ENCODE measurements around the gene VGF. TPM values are rescaled to one million over a fixed set of nuclear protein-coding genes. Genes with fewer than 3 reads are reported as not detected.

Gene VGF
- total and polyA plus RNA-seq, 2 donors (not counting 3 experiments of a cell fraction or from before 2014, with no cell fraction given) = 0.03 TPM; not detected in 1

DNA sequence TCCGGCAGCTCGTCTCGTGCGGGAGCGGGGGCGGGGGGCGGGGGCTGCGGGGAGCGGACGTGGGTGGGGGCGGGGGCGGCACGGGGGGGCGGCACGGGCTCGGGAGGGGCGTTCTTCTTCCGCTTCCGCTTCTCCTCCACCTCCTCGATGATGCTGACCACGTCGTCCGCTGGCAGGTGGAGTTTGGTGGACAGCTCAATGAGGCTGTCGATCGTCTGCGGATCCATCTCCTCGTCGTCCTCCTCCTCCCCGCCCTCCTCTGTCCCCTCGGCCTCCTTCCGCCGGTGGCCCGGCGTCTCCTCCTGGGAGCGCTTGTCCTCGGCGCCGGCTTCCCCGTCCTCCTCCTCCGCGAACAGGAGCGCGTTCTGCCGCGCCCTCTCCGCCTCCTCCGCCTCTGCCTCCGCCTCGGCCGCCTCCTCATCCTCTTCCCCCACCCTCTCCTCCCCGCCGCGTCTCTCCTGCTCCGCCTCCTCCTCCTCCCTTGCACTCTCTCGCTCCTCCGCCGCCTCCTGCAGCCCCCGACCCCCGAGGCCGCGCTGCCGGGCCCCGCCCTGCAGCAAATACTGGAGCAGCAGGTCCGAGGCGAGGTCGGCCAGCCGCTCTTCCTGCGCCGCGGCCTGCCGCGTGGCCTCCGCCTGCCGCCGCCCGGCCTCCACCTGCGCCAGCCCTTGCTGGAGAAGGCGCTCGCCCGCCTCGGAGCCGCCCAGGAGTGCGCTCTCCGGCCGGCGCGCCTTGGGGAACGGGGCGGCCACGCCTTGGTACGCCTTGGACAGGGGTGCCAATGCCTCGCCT is 1.9 kb downstream of the VGF start:
- intact Hi-C loops (cut with micrococcal nuclease) = loop anchor here (10.0 kb wide), 1 partner anchor 269 kb away; the partner anchor contains the start of gene ACHE
- H3K79me2 ChIP-seq (ENCODE audit: control insufficient read depth, insufficient read depth, low read length) = no peaks in the 10 kb centered on the region
- BruUV-seq (replicated peaks) = no TSS peak
- no peak for TF ChIP-seq POLR2A (IDR thresholded peaks at IDR 0.05; ENCODE audit: low read depth, low read length)
- no peak for TF ChIP-seq MYC (IDR thresholded peaks at IDR 0.05; ENCODE audit: low read depth, low read length)
- TF ChIP-seq POLR2AphosphoS5 (IDR thresholded peaks at IDR 0.05; ENCODE audit: insufficient read depth, low read depth, low read length) = no peak
- peak; percentile 89 for TF ChIP-seq EZH2 (IDR thresholded peaks at IDR 0.05; ENCODE audit: borderline replicate concordance, low read depth, low read length, severe bottlenecking)
- TF ChIP-seq JUN (IDR thresholded peaks at IDR 0.05; ENCODE audit: borderline replicate concordance, insufficient read depth, insufficient read length, low read depth) = no peak
- no peak for TF ChIP-seq FOS (IDR thresholded peaks at IDR 0.05; ENCODE audit: borderline replicate concordance, insufficient read depth, low read length)
- TF ChIP-seq MAX (IDR thresholded peaks at IDR 0.05; ENCODE audit: insufficient read depth, insufficient read length) = no peak
- H3K27me3 ChIP-seq (ENCODE audit: control insufficient read depth in 2 of 2, insufficient read depth in 2 of 2, low read length in 2 of 2) = peaks cover 37 to 45% of the 10 kb centered on the region in 2 experiments
- dilution Hi-C loops (cut with MboI; ENCODE audit: extremely low pct_ligation_motif_present, low sequenced_read_pairs) = no loop called here
- FAIRE-seq = no peak
- no peaks in the 10 kb centered on the region for H4K20me1 ChIP-seq (replicated peaks; ENCODE audit: control insufficient read depth, extremely low read depth, insufficient read depth, low read length)
- no peak overlapping the region for H3K4me3 ChIP-seq (replicated peaks in 1 of 3; ENCODE audit: insufficient read depth in 1 of 3, low read depth in 1 of 3, low read length in 3 of 3)
- no peaks in the 10 kb centered on the region for H3K9me1 ChIP-seq (replicated peaks; ENCODE audit: control insufficient read depth, extremely low read depth, insufficient read depth, low read length)
- no peak overlapping the region for H3K4me2 ChIP-seq (ENCODE audit: insufficient read depth, low read length)
- POLR2A ChIA-PET = interaction anchor here (1.0 kb wide), 1 partner anchor 37 kb away, joined by 3 read pairs; the partner anchor contains the start of gene SERPINE1
- peaks cover 16% of the 10 kb centered on the region for H3K4me1 ChIP-seq (ENCODE audit: control insufficient read depth, extremely low read depth, insufficient read depth, low read length)
- peaks cover 0 to 9% of the 10 kb centered on the region in 2 experiments for H3K36me3 ChIP-seq (ENCODE audit: control insufficient read depth in 2 of 2, extremely low read depth in 1 of 2, insufficient read depth in 2 of 2, low read length in 2 of 2)
- H3K27ac ChIP-seq (ENCODE audit: insufficient read depth, low read depth, low read length) = no peak overlapping the region
- no peak for DNase-seq (ENCODE audit: low read depth, low spot score)
- H3K9me3 ChIP-seq (replicated peaks; ENCODE audit: control insufficient read depth, insufficient read depth, low read length) = no peaks in the 10 kb centered on the region
- CTCF ChIA-PET = interaction anchor here (1.1 to 2.6 kb wide), 6 partner anchors 11 to 119 kb away, joined by 3 to 34 read pairs (median 10); no protein-coding TSS in a partner anchor
- no peak overlapping the region for H3K9ac ChIP-seq (replicated peaks; ENCODE audit: extremely low read depth, insufficient read depth, low read length)
- H2AFZ ChIP-seq (ENCODE audit: low read depth, low read length) = peak overlapping the region; percentile 19

Measured in endothelial cell of umbilical vein (primary cell).